ENCODE data around the gene SRD5A2.

DNA sequence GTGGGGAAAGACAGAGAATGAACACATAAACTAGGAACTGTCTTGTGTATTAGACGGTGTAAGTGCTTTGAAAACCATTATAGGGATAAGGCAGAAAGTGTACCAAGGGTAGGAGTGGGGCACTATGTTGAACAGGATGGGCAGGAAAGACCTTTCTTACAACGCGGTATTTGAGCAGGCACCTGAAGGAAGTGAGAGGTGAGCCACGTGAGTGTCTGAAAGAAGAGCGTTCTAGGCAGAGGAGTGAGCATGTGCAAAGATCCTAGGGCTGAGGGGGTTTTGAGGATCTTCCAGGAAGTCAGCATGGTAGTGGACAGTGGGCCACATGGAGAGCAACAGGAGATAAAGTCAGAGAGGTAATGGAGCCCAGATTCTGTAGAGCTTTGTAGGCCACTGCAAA, 65.2 kb downstream of the SRD5A2 start:
- TF ChIP-seq, protein P1, sequence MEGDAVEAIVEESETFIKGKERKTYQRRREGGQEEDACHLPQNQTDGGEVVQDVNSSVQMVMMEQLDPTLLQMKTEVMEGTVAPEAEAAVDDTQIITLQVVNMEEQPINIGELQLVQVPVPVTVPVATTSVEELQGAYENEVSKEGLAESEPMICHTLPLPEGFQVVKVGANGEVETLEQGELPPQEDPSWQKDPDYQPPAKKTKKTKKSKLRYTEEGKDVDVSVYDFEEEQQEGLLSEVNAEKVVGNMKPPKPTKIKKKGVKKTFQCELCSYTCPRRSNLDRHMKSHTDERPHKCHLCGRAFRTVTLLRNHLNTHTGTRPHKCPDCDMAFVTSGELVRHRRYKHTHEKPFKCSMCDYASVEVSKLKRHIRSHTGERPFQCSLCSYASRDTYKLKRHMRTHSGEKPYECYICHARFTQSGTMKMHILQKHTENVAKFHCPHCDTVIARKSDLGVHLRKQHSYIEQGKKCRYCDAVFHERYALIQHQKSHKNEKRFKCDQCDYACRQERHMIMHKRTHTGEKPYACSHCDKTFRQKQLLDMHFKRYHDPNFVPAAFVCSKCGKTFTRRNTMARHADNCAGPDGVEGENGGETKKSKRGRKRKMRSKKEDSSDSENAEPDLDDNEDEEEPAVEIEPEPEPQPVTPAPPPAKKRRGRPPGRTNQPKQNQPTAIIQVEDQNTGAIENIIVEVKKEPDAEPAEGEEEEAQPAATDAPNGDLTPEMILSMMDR (conservative IDR thresholded peaks at IDR 0.05; ENCODE audit: low read depth, low read length), result no peak
- TF ChIP-seq SMC3 (IDR thresholded peaks at IDR 0.05; ENCODE audit: low read depth, low read length) (no peak), POLR2A (IDR thresholded peaks at IDR 0.05; ENCODE audit: low read depth, low read length) (no peak), MAFK (IDR thresholded peaks at IDR 0.05; ENCODE audit: low read depth, low read length) (no peak), RAD21 (IDR thresholded peaks at IDR 0.05; ENCODE audit: low read length) (no peak), MXI1 (IDR thresholded peaks at IDR 0.05; ENCODE audit: borderline replicate concordance, low read depth, low read length) (no peak), RFX5 (IDR thresholded peaks at IDR 0.05; ENCODE audit: low read depth, low read length) (no peak), CEBPB (IDR thresholded peaks at IDR 0.05; ENCODE audit: low read depth, low read length) (no peak)
- TF ChIP-seq, protein P2, sequence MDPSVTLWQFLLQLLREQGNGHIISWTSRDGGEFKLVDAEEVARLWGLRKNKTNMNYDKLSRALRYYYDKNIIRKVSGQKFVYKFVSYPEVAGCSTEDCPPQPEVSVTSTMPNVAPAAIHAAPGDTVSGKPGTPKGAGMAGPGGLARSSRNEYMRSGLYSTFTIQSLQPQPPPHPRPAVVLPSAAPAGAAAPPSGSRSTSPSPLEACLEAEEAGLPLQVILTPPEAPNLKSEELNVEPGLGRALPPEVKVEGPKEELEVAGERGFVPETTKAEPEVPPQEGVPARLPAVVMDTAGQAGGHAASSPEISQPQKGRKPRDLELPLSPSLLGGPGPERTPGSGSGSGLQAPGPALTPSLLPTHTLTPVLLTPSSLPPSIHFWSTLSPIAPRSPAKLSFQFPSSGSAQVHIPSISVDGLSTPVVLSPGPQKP (IDR thresholded peaks at IDR 0.05; ENCODE audit: borderline replicate concordance, low read depth, low read length), result no peak
- TF ChIP-seq, protein P3, sequence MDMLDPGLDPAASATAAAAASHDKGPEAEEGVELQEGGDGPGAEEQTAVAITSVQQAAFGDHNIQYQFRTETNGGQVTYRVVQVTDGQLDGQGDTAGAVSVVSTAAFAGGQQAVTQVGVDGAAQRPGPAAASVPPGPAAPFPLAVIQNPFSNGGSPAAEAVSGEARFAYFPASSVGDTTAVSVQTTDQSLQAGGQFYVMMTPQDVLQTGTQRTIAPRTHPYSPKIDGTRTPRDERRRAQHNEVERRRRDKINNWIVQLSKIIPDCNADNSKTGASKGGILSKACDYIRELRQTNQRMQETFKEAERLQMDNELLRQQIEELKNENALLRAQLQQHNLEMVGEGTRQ (IDR thresholded peaks at IDR 0.05; ENCODE audit: low read depth, low read length), result no peak
